Liver (tissue), 9 donors: ENCODE results near the gene MEGF6. TPM values are rescaled to one million over a fixed set of nuclear protein-coding genes. Genes with fewer than 3 reads are reported as not detected.

ENCODE experiments used
- DNase-seq: peaks from one replicate; pipeline ENCODE4 v3.0.0-alpha.2; 2017; ENCODE audit warnings: low spot score
- H3K27ac ChIP-seq, 2 donors: one replicate each; pipeline ENCODE4 v1.7.0; 2013; ENCODE audit warnings: inconsistent platforms in 2 of 2, low read length in 2 of 2, control low read depth in 1 of 2, low read depth in 1 of 2, mild to moderate bottlenecking in 1 of 2
- H3K27me3 ChIP-seq, 4 donors: one replicate each; pipeline versions ENCODE4 v1.6.1 to v1.7.0; 2013; ENCODE audit warnings: low read length in 3 of 4, inconsistent platforms in 1 of 4, mild to moderate bottlenecking in 1 of 4, moderate library complexity in 1 of 4; ENCODE audit not compliant: control insufficient read depth in 4 of 4, insufficient read depth in 4 of 4
- H3K36me3 ChIP-seq, 4 donors: one replicate each; pipeline versions ENCODE4 v1.6.1 to v1.7.0; 2013; ENCODE audit warnings: low read length in 3 of 4, mild to moderate bottlenecking in 3 of 4, low read depth in 1 of 4, moderate library complexity in 1 of 4; ENCODE audit not compliant: control insufficient read depth in 4 of 4, insufficient read depth in 3 of 4
- H3K4me1 ChIP-seq, 4 donors: one replicate each; pipeline versions ENCODE4 v1.6.1 to v1.7.0; 2013; ENCODE audit warnings: low read length in 3 of 4, mild to moderate bottlenecking in 3 of 4, moderate library complexity in 1 of 4; ENCODE audit not compliant: control insufficient read depth in 4 of 4, insufficient read depth in 4 of 4
- H3K4me3 ChIP-seq, 3 donors: one replicate each; pipeline versions ENCODE4 v1.6.1 to v1.7.0; 2013; ENCODE audit warnings: low read length in 3 of 3, control low read depth in 1 of 3, low read depth in 1 of 3, mild to moderate bottlenecking in 1 of 3
- H3K9ac ChIP-seq, 2 donors: one replicate each; pipeline ENCODE4 v1.7.0; 2013; ENCODE audit warnings: low read length in 2 of 2, mild to moderate bottlenecking in 2 of 2, moderate library complexity in 2 of 2, control low read depth in 1 of 2, low read depth in 1 of 2
- H3K9me3 ChIP-seq, 4 donors: one replicate each; pipeline versions ENCODE4 v1.6.1 to v1.7.0; 2013; ENCODE audit warnings: low read length in 3 of 4; ENCODE audit not compliant: control insufficient read depth in 4 of 4
- ATF3 ChIP-seq: IDR thresholded peaks from 2 replicates; pipeline ENCODE4 v1.6.1; 2016; ENCODE audit warnings: antibody characterized with exemption
- CTCF ChIP-seq: fragments of 150-350 bp; IDR thresholded peaks from 2 replicates; pipeline ENCODE4 v1.5.1; 2017; ENCODE audit warnings: improper control_type of control experiment, low read depth, low read length; ENCODE audit not compliant: missing input control
- FOXA1 ChIP-seq: IDR thresholded peaks from 2 replicates; pipeline ENCODE4 v1.6.1; 2016; ENCODE audit warnings: antibody characterized with exemption
- FOXA2 ChIP-seq: IDR thresholded peaks from 2 replicates; pipeline ENCODE4 v1.6.1; 2016; ENCODE audit warnings: antibody characterized with exemption
- GABPA ChIP-seq, 2 donors: IDR thresholded peaks in 1 of 2; conservative IDR thresholded peaks in 1 of 2; 2 replicates each; pipeline ENCODE4 v1.6.1; 2016; ENCODE audit warnings: antibody characterized with exemption in 2 of 2, mild to moderate bottlenecking in 1 of 2, moderate library complexity in 1 of 2
- HNF4A ChIP-seq, 2 donors: conservative IDR thresholded peaks; 2 replicates each; pipeline ENCODE4 v1.6.1; 2016; ENCODE audit warnings: antibody characterized with exemption in 2 of 2, mild to moderate bottlenecking in 2 of 2
- HNF4G ChIP-seq: IDR thresholded peaks from 2 replicates; pipeline ENCODE4 v1.6.1; 2016; ENCODE audit warnings: antibody characterized with exemption
- RAD21 ChIP-seq, 2 donors: IDR thresholded peaks; 2 replicates each; pipeline ENCODE4 v1.6.1; 2016; ENCODE audit warnings: antibody characterized with exemption in 2 of 2, mild to moderate bottlenecking in 2 of 2
- REST ChIP-seq: IDR thresholded peaks from 2 replicates; pipeline ENCODE4 v1.6.1; 2016; ENCODE audit warnings: antibody characterized with exemption, mild to moderate bottlenecking
- RXRA ChIP-seq, 2 donors: IDR thresholded peaks; 2 replicates each; pipeline ENCODE4 v1.6.1; 2017 to 2018; ENCODE audit warnings: antibody characterized with exemption in 2 of 2, mild to moderate bottlenecking in 1 of 2
- YY1 ChIP-seq: IDR thresholded peaks from 2 replicates; pipeline ENCODE4 v1.6.1; 2016; ENCODE audit warnings: antibody characterized with exemption, mild to moderate bottlenecking
- ZBTB33 ChIP-seq: IDR thresholded peaks from 2 replicates; pipeline ENCODE4 v1.6.1; 2016; ENCODE audit warnings: antibody characterized with exemption
- WGBS: extraction: QIAGEN DNeasy Blood & Tissue Kit; methylation state at CpG from one replicate; pipeline ENCODE4 v1.1.7; 2013; 5-methylcytosine and 5-hydroxymethylcytosine counted together
- polyA plus RNA-seq, 2 donors: library from polyadenylated mRNA; stranded (reverse) in 1 of 2; unstranded in 1 of 2; fragments of 200-250 nt in 1 of 2; fragments of >200 nt in 1 of 2; fragmentation: Nextera tagmentation in 1 of 2; extraction: Ambion mirVana in 1 of 2; gene quantifications; one replicate each; pipeline versions ENCODE4 v1.2.1 to v1.2.3, GENCODE V29; 2013 to 2015
- total RNA-seq, 2 donors: library from RNA; depleted of rRNA; stranded (reverse); fragments of >200 nt; gene quantifications; one replicate each; pipeline ENCODE4 v1.2.3, GENCODE V29; 2014
- donor health status: healthy.
- donor health status: healthy.
- donor health status: healthy.
- donor health status: healthy.
- donor health status: healthy.

MEGF6 gene
- total and polyA plus RNA-seq, 4 donors = 1.3 to 11.0 (median 4.0) TPM

- TF ChIP-seq CTCF (no peak), FOXA2 (no peak), RXRA (IDR thresholded peaks at IDR 0.05) (no peak), GABPA (IDR thresholded peaks at IDR 0.05 in 1 of 2, conservative IDR thresholded peaks at IDR 0.05 in 1 of 2) (no peak), ZBTB33 (no peak)
These were observed 45.1 kb downstream of the MEGF6 start (continued) for GRCh38 chr1:3566003-3566885.

GRCh38 chr1:3564921-3565831 lies 46.1 kb downstream of the MEGF6 start:
- no peaks in the 10 kb centered on the region for H3K9me3 ChIP-seq
- DNase-seq = peak; percentile 47
- TF ChIP-seq GABPA (IDR thresholded peaks at IDR 0.05 in 1 of 2, conservative IDR thresholded peaks at IDR 0.05 in 1 of 2) = no peak
- TF ChIP-seq RAD21 (IDR thresholded peaks at IDR 0.05) = peak; percentile 77 to 86
- TF ChIP-seq CTCF = peak; percentile 71
- no peak overlapping the region for H3K27ac ChIP-seq
- no peaks in the 10 kb centered on the region for H3K4me1 ChIP-seq
- no peak overlapping the region for H3K4me3 ChIP-seq
- no peak overlapping the region for H3K9ac ChIP-seq
- no peaks in the 10 kb centered on the region for H3K27me3 ChIP-seq
- 64% methylated on average over 29 of the region's 29 CpGs for WGBS
- H3K36me3 ChIP-seq = no peaks in the 10 kb centered on the region

GRCh38 chr1:3563610-3564009 lies 47.7 kb downstream of the MEGF6 start:
- Histone ChIP-seq H3K27me3 (no peaks in the 10 kb centered on the region), H3K9ac (no peak overlapping the region), H3K4me3 (no peak overlapping the region), H3K9me3 (no peaks in the 10 kb centered on the region), H3K36me3 (no peaks in the 10 kb centered on the region), H3K27ac (no peak overlapping the region), H3K4me1 (no peaks in the 10 kb centered on the region)
- TF ChIP-seq ZBTB33 (no peak), FOXA2 (no peak), ATF3 (no peak), YY1 (no peak), REST (no peak), HNF4A (conservative IDR thresholded peaks at IDR 0.05) (no peak), FOXA1 (no peak), RAD21 (IDR thresholded peaks at IDR 0.05) (no peak), HNF4G (no peak)
- no peak for DNase-seq
- 87% methylated on average over 10 of the region's 10 CpGs for WGBS
